Heart right ventricle (tissue), 16 donors: ENCODE results near the gene BASP1. TPM values are rescaled to one million over a fixed set of nuclear protein-coding genes. Genes with fewer than 3 reads are reported as not detected.

Experiments used
- ATAC-seq, 8 donors: fragments of 200-7000 bp; cut with Tn5 transposase; one replicate each; pipeline ENCODE4 v1.9.1; 2020; ENCODE audit warnings: mild to moderate bottlenecking in 8 of 8, moderate library complexity in 8 of 8, moderate number of reproducible peaks in 1 of 8
- DNase-seq, 2 donors: peaks; one replicate each; pipeline ENCODE4 v3.0.0-alpha.2; 2020
- H3K27ac ChIP-seq, 10 donors: fragments of 200-600 bp; sonication (generic) in 2 of 10; one replicate each; pipeline versions ENCODE4 v1.5.0 to v1.8.0; 2020 to 2022; ENCODE audit warnings: mild to moderate bottlenecking in 3 of 10
- H3K27me3 ChIP-seq, 7 donors: fragments of 200-600 bp; one replicate each; pipeline ENCODE4 v1.8.0; 2021 to 2022; ENCODE audit warnings: mild to moderate bottlenecking in 2 of 7
- H3K36me3 ChIP-seq, 9 donors: fragments of 200-600 bp; sonication (generic) in 1 of 9; one replicate each; pipeline versions ENCODE4 v1.5.0 to v1.8.0; 2020 to 2022; ENCODE audit warnings: mild to moderate bottlenecking in 2 of 9
- H3K4me1 ChIP-seq, 9 donors: fragments of 200-600 bp; sonication (generic) in 1 of 9; one replicate each; pipeline versions ENCODE4 v1.5.0 to v1.8.0; 2020 to 2022; ENCODE audit warnings: mild to moderate bottlenecking in 4 of 9
- H3K4me3 ChIP-seq, 10 donors: fragments of 200-600 bp; sonication (generic) in 2 of 10; one replicate each; pipeline versions ENCODE4 v1.5.0 to v1.8.0; 2020 to 2022; ENCODE audit warnings: mild to moderate bottlenecking in 7 of 10, moderate library complexity in 2 of 10
- H3K9me3 ChIP-seq, 11 donors: fragments of 200-600 bp in 10 of 11; sonication (generic) in 2 of 11; one replicate each; pipeline versions ENCODE4 v1.5.0 to v1.8.0; 2013 to 2022; ENCODE audit warnings: mild to moderate bottlenecking in 2 of 11, control low read depth in 1 of 11, moderate library complexity in 1 of 11
- WGBS, 2 donors: extraction: QIAGEN DNeasy Blood & Tissue Kit; methylation state at CpG; one replicate each; pipeline ENCODE4 v1.1.7; 2013; ENCODE audit warnings: inconsistent platforms in 1 of 2; 5-methylcytosine and 5-hydroxymethylcytosine counted together
- intact Hi-C, 10 donors: fragments of 100-400 bp; cut with DNase I; formaldehyde crosslinking; loops; one replicate each; pipeline versions ENCODE4 v1.11.1 to v1.14.2; 2022
- polyA plus RNA-seq, 2 donors: library from polyadenylated mRNA; stranded (reverse); fragments of 200-250 nt; gene quantifications; one replicate each; pipeline ENCODE4 v1.2.3, GENCODE V29; 2013
- total RNA-seq, 10 donors: library from RNA; stranded (reverse); fragmentation: NEBNext Ultra II Directional in 3 of 10; extraction: Animal tissue kit (Norgen Biotek cat#: 25700) in 3 of 10; gene quantifications; one replicate each; pipeline versions ENCODE4 v1.2.1 to v1.2.4, GENCODE V29; 2021 to 2023
- TF ChIP-seq, protein P1 (sequence below), 9 donors: fragments of 200-600 bp; sonication (generic) in 2 of 9; IDR thresholded peaks; one replicate each; pipeline versions ENCODE4 v1.5.0 to v1.8.0; 2021 to 2022; ENCODE audit warnings: antibody characterized with exemption in 9 of 9, mild to moderate bottlenecking in 5 of 9, moderate library complexity in 1 of 9
- donor health status: Arrhythmogenic right ventricular cardiomyopathy.
- donor health status: ischemic (EF 13 %, LVEDD 7.1; RV severe dilation, severe dysfunction).
- donor health status: healthy with polysubstance abuse.
- donor health status: DM: no; HTN: yes; CAD: no.
- donor health status: DM: no; HTN: no; CAD: no.
- donor health status: ischemic (EF 25% LVEDD 6.9; RV normal size, moderate dysfunction).
- donor health status: ischemic (EF 25% LVEDD 5.7; RV mildly dilated, moderate dysfunction).
- donor health status: healthy.
- donor health status: DM: yes; HTN: yes; CAD: no.
- donor health status: Ischemic cardiomyopathy.
- donor health status: ischemic (EF 35%, LVEDD 5.7; RV mildly dilated, moderate dysfunction).
- donor health status: nonischemic (EF 11% LVEDD 7.7; RV severe dilation, severe dysfunction).
- donor health status: DM: yes; HTN: yes; CAD: no.
- donor health status: PGD.
- donor health status: ischemic (EF 29% LVEDD 5.4; RV normal size, mild dysfunction).
- donor health status: nonischemic (EF 23%, LVEDD 6.1; RV moderate dilation, normal function).

Gene BASP1
- total and polyA plus RNA-seq, 12 donors: 0.42 to 8.8 (median 1.6) TPM

DNA sequence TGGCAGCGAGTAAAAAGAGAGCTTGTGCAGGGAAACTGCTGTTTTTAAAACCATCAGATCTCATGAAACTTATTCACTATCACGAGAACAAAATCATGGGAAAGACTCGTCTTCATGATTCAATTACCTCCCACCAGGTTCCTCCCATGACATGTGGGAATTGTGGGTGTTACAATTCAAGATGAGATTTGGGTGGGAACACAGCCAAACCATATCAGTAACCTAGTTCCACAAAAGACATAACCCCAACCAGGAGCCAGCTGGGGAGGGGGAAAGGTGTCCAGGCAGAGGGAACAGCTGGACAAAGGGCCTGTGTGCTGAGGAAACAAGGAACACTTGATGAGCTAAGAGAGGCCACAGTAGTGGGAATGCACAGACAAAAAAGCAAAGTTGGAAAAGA lies 71.1 kb downstream of the BASP1 start:
- intact Hi-C loops: no loop called here
- ATAC-seq (no peak), DNase-seq (no peak)
- Histone ChIP-seq H3K27ac (no peak overlapping the region), H3K4me1 (peaks cover 0 to 3% (median 0%) of the 10 kb centered on the region in 9 donors), H3K27me3 (no peaks in the 10 kb centered on the region), H3K9me3 (no peaks in the 10 kb centered on the region), H3K4me3 (no peak overlapping the region), H3K36me3 (no peaks in the 10 kb centered on the region)
- TF ChIP-seq, protein P1, sequence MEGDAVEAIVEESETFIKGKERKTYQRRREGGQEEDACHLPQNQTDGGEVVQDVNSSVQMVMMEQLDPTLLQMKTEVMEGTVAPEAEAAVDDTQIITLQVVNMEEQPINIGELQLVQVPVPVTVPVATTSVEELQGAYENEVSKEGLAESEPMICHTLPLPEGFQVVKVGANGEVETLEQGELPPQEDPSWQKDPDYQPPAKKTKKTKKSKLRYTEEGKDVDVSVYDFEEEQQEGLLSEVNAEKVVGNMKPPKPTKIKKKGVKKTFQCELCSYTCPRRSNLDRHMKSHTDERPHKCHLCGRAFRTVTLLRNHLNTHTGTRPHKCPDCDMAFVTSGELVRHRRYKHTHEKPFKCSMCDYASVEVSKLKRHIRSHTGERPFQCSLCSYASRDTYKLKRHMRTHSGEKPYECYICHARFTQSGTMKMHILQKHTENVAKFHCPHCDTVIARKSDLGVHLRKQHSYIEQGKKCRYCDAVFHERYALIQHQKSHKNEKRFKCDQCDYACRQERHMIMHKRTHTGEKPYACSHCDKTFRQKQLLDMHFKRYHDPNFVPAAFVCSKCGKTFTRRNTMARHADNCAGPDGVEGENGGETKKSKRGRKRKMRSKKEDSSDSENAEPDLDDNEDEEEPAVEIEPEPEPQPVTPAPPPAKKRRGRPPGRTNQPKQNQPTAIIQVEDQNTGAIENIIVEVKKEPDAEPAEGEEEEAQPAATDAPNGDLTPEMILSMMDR (IDR thresholded peaks at IDR 0.05): no peak
- WGBS, 2 donors: 82 to 88% methylated on average over 3 of the region's 3 CpGs

DNA sequence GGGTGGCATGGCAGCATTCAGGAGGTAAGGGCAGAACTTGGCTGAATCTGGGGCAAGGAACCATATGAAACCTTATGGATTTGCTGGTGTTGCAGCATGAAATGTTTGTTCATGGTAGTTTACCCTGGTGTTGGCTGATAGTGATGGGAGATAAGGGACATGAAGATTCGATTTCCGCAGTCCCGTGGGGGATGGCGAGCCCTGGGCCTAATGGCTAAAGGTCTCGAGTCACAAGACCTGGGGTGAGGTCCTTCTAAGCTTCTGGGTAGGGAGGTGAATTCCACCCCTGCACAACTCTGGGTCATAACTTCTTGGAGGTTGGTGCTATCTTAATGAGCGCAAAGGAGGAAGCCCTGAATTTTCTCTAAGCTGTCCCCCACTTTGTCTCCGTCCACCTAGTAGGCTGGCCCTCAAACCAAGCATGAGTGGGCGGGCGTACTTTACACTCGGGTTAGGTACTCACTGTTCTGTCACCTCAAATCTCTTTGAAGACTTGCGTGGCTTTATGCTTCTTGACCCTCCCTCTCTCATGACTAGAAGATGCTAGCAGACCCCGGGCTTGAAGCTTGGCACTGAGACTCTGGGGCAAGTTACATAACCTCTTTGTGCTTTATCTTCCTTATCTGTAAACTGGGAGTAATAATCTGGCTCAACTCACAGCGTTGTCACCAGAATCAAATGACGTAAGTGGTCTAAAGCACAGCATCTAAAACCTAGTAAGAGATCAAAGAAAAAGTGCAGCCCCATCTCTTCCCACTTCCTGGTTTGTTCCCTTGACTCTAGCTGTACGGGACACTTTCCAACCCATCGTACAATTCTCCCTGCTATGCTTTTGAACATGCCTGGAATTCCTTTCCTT lies 72.5 kb downstream of the BASP1 start:
- DNase-seq: no peak
- 61 to 68% methylated on average over 16 of the region's 16 CpGs for WGBS, 2 donors
- Histone ChIP-seq H3K27ac (no peak overlapping the region), H3K36me3 (no peaks in the 10 kb centered on the region), H3K9me3 (no peaks in the 10 kb centered on the region), H3K4me1 (peaks cover 0 to 3% (median 0%) of the 10 kb centered on the region in 9 donors), H3K27me3 (no peaks in the 10 kb centered on the region), H3K4me3 (no peak overlapping the region)
- TF ChIP-seq, protein P1 (IDR thresholded peaks at IDR 0.05): no peak
- no peak for ATAC-seq
- intact Hi-C loops: no loop called here

DNA sequence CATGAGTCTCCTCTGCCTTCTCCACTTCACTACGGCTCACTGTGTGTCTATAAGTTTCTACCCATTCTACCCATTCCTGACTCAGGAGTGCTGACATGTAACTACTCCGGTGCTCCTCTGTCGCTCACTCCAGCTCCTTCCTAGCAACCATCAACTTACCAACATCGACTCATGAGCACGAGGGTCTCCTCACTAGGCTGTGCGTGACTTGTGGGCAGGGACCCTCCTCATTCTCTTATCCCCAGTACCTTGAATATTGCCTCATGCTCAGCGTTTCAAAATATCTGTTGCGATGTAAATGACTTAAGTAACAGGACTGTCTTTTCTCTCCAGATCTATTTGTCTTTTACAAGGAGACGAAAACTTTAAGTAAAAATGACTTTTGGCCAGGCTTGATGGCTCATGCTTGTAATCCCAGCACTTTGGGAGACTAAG lies 73.1 kb downstream of the BASP1 start:
- no peaks in the 10 kb centered on the region for H3K36me3 ChIP-seq
- no peak overlapping the region for H3K4me3 ChIP-seq
- TF ChIP-seq, protein P1 (IDR thresholded peaks at IDR 0.05): no peak
- H3K27ac ChIP-seq: no peak overlapping the region
- WGBS, 2 donors: 65 to 70% methylated on average over 9 of the region's 9 CpGs
- no peaks in the 10 kb centered on the region for H3K9me3 ChIP-seq
- peaks cover 0 to 3% (median 0%) of the 10 kb centered on the region in 9 donors for H3K4me1 ChIP-seq
- intact Hi-C loops: no loop called here
- no peak for ATAC-seq
- no peak for DNase-seq
- H3K27me3 ChIP-seq: no peaks in the 10 kb centered on the region

DNA sequence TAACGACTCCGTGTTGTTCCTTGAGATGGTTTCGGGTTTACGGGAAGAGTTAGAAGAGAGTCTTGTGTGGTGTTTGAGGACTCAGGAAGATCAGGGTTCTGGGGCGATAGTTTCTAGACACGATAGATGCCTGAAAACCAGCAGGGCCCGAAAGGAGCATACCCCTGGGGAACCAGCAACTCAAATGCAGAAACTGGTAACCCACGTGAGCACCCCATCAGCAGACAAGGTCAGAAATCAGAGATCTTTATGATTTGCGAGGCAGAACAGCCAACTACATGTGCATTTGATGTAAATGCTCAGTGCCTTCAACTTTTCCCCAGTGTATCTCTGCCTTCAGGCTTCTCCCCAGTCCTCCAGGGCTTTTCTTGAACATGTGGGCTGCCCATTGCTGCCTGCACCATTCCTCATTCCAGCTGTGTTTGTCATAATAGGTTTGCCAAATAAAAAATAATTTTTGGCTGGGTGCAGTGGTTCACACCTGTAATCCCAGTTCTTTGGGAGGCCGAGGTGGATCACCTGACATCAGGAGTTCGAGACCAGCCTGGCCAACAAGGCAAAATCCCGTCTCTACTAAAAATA lies 75.1 kb downstream of the BASP1 start:
- Histone ChIP-seq H3K36me3 (no peaks in the 10 kb centered on the region), H3K27ac (no peak overlapping the region), H3K9me3 (no peaks in the 10 kb centered on the region), H3K27me3 (no peaks in the 10 kb centered on the region), H3K4me3 (no peak overlapping the region), H3K4me1 (peaks cover 0 to 3% (median 0%) of the 10 kb centered on the region in 9 donors)
- WGBS, 2 donors: 90 to 93% methylated on average over 12 of the region's 12 CpGs
- ATAC-seq: no peak
- TF ChIP-seq, protein P1 (IDR thresholded peaks at IDR 0.05): no peak
- intact Hi-C loops: no loop called here
- DNase-seq: no peak
